ENCODE data around the gene PRODH2.

The PRODH2 gene

DNA sequence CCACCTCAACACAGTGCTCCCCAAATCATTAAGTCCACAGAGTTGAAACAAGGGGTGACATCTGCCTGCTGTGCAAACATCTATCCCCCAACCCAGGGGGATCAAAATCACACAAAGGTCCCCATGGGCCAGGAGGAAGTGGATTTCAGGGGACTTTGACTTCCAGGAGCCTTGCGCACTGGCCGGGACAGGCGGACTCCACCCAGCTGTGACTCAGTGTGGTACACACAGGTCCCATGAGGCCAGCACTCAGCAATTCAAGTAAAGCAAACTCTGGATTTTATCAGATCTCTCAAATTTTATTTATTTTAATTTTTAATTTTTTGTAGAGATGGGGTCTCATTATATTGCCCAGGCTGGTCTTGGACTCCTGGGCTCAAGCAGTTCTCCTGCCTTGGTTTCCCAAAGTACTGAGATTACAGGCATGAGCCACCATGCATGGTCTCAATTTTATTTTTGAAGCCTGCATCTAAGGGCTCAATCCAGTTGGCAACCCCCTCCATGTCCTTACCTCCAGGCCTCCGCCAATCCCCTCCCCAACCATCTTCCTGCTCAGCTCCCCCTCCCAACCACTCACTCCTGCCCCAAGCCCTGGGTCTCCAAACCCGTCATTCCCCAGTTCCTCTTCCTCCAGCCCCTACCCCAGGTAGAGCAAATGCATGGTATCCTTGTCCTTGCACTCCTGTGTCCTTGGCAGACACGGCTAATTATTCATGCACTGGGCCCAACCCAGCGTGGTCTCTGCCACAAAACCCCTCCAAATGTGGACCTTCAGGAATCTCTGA lies 19.1 kb downstream of the PRODH2 start:
- no peak for DNase-seq

DNA sequence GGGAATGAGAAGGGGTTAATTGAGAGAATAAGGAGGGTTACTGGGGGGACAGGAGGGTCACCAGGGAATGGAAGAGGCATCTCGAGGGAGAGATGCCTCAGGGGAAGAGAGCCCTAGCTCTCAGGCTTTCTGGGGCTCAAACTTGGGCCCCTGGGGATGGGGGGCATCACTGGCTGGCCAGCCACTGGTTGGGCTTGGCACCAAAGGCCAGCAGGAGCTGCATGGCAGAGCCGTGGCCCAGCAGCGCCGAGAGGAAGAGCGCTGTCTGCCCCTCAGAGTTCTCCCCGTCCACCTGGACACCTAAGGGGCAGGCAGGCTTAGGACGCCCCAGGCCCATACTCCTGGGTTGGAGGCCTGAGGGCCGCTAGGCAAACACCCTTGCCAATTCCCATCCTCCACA lies 19.8 kb downstream of the PRODH2 start:
- no peak for DNase-seq

DNA sequence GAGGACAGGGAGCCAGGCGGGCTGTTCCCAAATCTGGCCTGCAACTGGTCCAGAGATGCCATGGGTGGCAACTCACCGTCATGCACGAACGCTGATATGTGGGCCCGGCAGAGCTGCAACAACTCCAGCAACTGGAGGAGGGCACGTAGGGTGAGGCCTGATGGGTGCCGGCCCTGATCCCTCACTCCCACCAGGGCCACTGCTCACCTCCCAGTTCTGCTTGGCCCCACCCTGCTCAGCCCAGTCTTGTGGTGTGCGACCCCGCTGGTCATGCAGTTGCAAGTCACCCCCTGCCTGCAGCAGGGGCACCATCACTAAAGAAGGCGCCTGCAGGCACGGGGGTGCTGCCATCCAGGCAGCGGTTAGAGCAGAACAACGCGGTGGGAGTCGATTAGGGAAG lies 20.3 kb downstream of the PRODH2 start:
- DNase-seq = no peak

DNA sequence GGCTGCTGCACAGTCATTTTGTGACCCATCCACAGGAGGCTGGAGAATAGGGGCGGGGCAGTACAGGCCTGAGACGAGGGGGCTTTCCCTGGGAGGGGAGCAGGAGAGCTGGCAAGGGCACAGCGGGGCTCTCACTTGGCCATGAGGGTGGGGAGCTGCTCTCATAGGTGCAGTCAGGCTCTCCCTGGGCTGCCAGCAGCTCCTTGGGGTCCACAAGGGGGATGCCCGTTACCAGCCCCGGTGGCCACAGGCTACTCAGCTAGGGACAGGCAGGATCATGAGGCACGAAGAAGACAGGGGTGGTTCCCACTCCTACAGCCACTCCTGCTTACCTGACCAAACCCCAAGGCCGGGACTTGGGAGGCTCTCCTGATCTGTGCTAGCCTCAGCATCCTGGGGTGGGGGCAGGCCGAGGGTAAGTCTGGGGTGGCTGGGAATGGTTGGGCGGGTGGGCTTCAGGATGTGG lies 20.8 kb downstream of the PRODH2 start:
- no peak for DNase-seq

DNA sequence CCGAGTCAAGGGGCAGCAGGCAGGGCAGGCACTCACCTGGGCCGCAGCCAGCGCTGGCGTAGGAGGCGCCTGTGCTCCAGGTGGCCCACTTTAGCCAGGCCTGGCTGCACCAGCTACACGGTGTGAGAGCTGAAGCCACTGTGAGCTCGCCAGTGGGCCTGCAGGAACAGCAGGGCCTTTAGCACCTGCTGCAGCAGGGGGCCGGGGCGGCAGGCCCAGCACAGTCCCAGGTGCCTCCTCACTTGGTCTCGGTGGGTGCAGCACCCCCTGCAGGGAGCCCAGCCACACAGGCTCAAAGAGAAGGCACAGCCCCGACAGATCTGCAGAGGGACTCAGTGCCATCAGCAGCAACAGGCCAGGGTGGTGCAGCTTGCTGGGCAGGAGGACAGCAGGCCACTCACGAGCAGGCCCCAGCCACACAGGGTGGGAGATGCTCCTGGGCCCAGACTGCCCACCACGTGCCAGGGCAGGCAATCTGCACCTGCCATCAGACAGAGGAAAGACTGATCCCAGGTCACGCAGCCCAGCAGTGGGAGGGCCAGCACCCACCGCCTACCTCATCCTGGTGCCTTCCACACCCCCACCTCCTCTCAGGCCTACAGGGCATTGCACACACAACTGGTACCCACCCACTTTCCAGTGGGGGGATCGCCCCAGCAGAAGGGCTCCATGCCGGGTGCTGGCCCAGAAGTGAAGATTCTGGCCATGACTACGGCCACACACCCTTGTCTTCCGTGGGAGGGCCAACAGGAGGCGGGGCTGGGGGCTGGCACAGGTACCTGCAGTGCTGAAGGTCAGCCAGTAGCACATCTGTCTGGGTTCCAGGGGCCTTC lies 21.4 kb downstream of the PRODH2 start:
- DNase-seq = no peak

DNA sequence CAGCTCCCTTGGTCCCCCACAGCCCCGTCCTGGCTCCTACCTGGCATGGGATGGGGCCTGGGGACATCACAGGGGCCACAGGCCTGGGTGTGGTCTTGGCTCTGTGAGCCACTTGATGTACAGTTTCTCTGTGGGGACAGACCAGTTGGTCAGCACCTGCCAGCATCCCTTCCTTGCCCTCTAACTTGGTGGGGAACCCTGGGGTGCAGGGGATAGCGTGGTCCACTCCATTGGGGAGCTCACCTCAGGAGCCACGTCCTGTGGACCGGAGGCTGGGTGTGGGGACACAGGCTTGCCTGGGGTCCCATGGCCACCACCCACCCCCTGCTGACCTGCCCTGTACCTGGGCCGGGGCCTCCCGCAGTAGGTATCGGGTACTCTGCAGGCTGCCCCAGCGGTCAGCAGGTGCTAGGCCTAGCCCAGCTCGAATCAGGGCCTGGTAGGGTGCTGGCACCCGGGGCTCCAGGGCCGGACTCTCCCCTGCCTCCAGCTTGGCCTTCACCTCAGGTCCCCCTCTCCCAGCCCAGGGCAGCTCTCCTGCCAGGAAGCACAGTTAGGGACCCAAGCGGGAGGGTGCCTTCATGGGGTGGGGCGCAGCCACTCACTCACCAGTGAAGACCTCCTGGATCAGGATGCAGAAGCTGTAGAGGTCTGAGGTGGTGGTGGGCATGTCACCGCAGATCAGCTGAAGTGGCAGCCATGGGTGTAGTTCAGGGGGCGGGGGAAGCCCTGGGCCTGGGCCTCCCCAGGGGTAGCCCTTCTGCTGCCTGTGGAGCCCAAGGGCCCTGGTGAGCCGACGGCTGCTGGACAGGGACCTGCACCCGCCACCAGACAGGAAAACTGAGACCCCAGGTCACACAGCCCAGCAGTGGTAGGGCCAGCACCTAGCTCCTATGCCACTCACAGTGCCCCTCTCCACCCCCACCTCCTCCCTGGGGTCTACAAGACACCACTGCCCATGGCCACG lies 22.4 kb downstream of the PRODH2 start:
- no peak for DNase-seq

DNA sequence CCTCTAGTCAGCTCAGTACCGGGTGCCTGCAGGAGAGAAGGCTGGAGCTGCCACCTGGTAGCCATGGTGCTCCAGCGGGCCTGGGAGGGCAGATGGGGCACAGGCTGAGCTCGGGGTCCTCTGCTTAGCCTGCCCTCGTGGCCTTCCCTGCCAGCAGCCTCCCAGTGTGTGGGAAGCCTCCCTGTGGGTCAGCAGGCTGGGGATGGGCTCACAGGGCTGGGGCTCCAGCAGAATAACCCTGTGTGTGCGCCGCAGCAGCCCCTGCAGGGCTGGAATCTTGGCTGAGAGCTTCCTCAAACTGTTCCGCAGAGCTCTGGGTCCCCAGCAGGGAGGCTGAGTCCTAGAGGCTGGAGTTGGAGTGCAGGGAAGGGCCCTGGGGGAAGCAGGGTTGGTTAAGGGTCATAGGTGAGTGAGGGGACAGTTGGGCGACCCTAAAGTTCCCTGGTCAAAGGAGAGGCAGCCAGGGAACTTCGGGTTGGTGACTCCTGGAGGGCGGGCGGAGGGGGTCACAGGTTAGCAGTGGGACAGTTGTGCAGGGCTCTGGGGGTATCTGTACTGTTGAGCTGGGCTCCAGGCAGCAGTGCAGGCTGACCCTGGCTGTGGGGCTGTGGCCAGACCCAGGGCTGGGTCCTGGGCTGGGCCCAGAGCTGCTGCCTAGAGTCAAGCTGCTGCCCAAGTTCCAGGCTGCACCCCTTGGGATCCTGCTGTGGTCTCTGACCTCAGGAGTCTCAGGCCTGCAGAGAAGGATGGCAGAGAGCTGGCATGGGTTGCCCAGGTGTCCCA lies 23.3 kb downstream of the PRODH2 start:
- no peak for DNase-seq

DNA sequence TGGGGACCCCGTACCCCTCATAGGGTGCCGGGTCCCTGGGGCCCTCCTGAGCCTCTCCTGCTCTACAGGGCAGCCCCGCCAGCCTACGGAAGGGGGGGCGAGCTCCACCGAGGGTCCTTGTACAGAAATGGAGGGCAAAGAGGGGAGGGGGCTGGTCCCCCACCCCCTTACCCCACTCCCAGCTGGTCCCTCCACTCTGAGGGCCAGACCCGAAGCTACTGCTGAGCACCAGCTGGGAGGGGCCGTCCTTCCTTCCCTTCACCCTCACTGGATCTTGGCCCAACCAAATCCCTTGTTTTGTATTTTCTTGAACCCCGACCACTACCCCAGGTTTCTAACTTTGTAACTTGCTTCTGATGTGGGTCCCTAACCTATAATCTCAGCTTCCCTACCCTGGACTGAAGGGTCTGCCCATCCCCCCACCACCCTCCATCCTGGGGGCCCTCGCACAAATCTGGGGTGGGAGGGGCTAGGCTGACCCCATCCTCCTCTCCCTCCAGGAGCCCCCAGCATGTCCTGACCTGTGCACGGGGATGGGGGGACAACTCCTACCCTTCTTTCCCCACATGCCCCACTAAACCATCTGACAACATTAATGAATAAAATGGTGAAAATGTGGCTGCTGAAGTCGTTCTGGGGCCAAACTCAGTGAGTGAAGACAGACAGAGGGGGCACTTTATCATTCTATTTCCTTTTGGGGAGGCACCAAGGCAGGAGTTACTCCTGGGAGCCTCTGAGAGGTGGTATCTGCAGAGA lies 24.3 kb downstream of the PRODH2 start:
- DNase-seq = no peak

DNA sequence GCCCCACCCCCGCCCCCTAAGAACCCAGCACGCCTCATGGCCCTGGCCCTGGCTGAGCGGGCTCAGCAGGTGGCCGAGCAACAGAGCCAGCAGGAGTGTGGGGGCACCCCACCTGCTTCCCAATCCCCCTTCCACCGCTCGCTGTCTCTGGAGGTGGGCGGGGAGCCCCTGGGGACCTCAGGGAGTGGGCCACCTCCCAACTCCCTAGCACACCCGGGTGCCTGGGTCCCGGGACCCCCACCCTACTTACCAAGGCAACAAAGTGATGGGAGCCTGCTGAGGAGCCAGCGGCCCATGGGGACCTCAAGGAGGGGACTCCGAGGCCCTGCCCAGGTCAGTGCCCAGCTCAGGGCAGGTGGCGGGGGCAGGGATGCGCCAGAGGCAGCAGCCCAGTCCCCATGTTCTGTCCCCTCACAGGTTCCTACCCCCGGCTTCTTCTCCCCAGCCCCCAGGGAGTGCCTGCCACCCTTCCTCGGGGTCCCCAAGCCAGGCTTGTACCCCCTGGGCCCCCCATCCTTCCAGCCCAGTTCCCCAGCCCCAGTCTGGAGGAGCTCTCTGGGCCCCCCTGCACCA lies 25.3 kb downstream of the PRODH2 start:
- no peak for DNase-seq

DNA sequence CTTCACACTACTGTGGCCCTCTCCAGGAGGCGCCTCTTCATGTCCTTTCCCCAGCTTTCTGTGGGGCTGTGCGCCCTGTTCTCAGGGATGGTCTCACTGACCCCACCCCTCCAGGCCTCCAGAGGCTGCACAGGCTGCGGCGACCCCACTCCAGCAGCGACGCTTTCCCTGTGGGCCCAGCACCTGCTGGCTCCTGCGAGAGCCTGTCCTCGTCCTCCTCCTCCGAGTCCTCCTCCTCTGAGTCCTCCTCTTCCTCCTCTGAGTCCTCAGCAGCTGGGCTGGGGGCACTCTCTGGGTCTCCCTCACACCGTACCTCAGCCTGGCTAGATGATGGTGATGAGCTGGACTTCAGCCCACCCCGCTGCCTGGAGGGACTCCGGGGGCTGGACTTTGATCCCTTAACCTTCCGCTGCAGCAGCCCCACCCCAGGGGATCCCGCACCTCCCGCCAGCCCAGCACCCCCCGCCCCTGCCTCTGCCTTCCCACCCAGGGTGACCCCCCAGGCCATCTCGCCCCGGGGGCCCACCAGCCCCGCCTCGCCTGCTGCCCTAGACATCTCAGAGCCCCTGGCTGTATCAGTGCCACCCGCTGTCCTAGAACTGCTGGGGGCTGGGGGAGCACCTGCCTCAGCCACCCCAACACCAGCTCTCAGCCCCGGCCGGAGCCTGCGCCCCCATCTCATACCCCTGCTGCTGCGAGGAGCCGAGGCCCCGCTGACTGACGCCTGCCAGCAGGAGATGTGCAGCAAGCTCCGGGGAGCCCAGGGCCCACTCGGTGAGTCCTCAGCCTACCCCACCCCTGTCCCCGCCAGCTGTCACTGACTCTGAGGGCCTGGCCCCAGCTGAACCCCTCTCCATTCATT lies 26.1 kb downstream of the PRODH2 start:
- no peak for DNase-seq

DNA sequence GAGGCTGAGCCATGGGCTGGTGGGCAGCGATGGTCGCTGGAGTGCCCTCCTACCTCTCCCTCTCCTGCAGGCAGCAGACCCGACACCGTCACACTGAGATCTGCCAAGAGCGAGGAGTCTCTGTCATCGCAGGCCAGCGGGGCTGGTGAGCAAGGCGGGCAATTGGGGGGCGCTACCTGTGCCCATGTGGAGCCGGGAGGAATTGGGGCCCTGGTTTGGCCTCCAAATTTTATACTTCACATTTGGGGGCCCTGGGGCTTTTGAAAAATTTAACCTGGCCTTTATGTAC lies 27.4 kb downstream of the PRODH2 start:
- no peak for DNase-seq

DNA sequence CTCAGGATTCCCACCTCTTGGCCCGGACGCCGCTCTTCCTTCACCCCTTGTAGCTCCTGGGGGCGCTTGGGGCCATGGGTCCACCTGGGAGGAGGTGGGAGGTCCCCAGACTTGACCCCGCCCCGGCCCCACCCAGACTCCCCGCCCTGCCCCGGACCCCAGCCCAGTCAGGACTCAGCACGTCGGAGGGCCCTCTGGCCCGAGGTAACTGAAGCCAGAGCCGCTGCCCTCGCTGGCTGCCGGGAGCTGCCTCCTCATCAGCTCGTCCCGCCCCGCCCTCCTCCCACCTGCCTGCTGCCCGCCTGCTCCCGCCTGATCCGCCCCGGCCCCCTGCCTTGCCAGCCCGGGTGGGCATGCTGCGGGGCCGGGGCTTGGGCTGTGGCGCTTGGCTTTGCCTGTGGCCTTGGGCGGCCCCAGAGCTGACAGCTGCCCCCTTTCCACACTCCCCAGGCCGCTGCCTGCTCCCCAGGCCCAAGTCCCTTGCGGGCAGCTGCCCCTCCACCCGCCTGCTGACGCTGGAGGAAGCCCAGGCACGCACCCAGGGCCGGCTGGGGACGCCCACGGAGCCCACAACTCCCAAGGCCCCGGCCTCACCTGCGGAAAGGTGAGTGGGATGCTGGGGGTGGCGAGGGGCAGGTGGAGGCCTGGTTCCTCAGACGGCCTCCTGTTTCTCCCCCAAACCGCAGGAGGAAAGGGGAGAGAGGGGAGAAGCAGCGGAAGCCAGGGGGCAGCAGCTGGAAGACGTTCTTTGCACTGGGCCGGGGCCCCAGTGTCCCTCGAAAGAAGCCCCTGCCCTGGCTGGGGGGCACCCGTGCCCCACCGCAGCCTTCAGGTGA lies 27.9 kb downstream of the PRODH2 start:
- DNase-seq = no peak

DNA sequence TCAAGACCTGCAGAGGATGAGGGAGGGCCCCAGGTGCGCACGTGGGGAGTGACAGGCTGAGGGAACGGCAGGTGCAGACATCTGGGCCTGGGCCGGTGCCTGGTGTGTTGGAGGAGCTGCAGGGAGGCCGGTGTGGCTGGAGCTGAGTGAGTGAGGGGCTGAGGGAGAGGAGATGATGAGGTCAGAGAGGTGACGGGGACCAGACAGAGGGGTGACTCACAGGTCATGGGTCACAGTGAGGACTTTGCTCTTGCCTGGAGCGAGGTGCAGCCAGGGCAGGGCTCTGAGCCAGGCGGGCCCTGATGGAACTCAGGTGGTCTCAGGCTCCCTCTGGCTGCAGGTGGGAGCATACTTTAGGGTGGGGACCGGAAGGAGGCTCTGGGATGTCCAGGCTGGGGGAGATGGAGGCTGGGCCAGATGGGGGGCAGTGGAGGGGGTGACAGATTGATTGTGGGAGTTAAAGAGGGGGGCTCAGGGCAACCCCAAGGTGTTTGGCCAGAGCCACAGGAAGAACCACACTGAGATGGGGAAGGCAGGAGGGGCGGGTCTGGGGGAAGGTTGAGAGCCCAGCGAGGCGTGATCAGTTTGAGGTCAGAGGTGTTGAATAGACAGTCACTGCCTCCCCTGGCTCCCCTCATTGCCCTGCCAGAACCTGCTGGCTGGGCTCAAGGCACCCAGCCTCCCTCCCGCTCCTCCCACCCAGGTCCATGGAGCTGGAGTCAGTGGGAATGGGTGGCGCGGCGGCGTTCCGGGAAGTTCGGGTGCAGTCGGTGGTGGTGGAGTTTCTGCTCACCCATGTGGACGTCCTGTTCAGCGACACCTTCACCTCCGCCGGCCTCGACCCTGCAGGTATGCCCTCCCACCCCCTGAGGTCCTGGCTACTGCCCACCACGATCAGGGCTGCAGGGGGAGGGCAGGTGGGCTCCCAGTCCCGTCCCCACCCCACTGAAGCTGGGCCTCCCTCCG lies 28.9 kb downstream of the PRODH2 start:
- DNase-seq = no peak

DNA sequence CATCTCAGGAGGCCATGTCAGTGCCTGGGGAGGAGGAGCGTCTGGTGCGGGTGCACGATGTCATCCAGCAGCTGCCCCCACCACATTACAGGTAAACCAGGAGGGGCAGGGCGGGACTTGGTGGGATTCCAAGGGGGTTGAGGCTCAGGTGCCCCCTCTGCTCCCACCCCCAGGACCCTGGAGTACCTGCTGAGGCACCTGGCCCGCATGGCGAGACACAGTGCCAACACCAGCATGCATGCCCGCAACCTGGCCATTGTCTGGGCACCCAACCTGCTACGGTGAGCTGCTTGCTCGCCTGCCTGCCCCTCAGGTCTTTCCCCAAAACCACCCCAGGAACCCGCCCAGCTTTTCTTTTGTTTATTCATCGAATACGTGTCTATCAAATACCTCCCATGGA lies 30.1 kb downstream of the PRODH2 start:
- no peak for DNase-seq

DNA sequence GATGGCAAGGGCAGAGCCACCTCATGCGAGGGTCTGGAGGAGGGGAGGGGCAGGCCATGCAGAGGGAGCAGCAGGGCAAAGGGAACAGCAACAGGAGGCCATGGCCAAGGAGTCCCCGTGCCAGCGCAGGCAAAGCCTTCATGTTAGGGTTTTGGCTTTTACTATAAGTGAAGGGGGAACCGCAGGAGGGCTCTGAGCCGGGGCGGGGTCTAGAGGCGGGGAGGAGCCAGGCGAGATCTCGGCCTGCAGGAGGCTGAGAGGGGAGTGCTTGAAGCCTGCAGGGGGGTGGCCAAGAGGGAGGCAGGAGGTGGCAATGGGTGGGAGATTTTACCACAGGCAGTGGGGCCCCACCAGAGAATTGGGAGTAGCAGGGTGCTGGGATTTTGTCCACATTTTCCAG lies 31.0 kb downstream of the PRODH2 start:
- DNase-seq = no peak

DNA sequence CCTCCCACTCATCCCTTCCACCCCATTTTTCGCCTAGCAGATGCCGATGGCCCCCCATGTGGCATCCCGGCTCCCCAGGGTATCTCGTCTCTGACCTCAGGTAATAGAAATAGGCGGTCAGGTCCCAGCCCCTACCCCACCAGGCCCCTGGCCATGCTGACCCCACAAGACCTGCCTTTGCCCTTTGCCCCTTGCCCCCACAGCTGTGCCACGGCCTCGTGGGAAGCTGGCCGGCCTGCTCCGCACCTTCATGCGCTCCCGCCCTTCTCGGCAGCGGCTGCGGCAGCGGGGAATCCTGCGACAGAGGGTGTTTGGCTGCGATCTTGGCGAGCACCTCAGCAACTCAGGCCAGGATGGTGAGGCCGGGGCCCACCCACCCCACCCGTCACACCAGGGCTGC lies 31.9 kb downstream of the PRODH2 start:
- DNase-seq = no peak

DNA sequence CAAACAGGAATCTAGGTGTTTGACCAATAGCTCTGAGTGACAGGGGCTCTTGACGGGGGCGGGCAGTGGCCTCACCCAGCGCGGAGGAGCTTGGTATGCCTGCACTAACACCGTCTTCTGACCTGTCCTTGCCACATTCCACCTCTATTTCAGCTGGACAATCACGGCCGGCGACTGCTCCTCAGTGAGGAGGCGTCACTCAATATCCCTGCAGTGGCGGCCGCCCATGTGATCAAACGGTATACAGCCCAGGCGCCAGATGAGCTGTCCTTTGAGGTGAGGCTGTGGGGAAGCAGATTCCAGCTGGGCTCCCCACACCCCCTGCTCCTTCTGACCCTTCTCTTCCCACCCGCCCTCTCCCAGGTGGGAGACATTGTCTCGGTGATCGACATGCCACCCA lies 32.6 kb downstream of the PRODH2 start:
- DNase-seq = no peak

DNA sequence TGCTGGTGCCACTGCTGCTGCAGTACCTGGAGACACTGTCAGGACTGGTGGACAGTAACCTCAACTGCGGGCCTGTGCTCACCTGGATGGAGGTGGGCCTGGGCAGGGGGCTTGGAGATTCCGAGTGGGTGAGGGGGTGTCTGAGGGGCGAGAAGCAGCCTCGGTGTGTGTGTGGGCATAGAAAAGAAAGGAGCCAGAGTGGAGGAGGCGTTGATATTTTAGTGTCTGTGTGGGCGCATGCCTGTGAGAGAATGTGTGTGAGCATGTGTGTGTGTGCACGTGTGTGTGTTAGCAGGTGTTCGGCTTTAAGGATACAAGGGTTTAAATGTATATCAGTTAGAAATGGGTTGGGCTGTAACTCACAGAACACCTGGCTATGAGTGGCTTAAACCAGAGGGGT lies 33.6 kb downstream of the PRODH2 start:
- no peak for DNase-seq
